ENCODE measurements around the gene SLC38A8.

DNA sequence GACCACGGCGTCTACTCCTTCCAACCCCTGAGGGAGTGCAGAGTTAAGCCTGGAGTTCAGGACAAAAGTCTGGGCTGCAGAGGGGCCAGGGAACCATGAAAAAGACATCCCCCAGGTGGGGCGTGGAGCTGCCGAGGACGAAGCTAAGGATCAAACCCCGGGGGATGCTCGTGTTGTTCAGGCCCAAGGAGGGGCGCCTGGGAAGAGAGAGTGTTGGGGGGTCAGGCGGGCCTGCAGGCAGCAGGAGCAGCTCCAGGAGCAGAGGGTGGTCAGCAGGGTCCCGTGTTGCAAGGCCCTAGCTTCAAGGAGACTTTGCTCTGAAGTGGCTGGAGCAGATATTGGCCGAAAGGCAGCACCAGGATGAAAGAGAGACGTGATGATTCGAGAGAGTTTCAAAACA is 47.9 kb downstream of the SLC38A8 start:
- TF ChIP-seq CTCF (IDR thresholded peaks at IDR 0.05) (no peak), POLR2AphosphoS5 (IDR thresholded peaks at IDR 0.05; ENCODE audit: low read depth, low read length) (no peak)

Measured in Panc1 (cell line).